GM19099 (cell line): Measurements from ENCODE around the gene SRSF7.

Source experiments
- POLR2A ChIP-seq: IDR thresholded peaks from 3 replicates; pipeline ENCODE4 v1.6.1; 2011; ENCODE audit warnings: low read depth; ENCODE audit not compliant: insufficient read length; ENCODE audit errors: extremely low read depth

The SRSF7 gene

GRCh38 chr2:38750891-38751595 is at the start of gene SRSF7:
SRSF7 (minus strand) TSS chr2:38751361; CDS start chr2:38751256, 105 bp downstream.
- peak; percentile 100 for TF ChIP-seq POLR2A

DNA sequence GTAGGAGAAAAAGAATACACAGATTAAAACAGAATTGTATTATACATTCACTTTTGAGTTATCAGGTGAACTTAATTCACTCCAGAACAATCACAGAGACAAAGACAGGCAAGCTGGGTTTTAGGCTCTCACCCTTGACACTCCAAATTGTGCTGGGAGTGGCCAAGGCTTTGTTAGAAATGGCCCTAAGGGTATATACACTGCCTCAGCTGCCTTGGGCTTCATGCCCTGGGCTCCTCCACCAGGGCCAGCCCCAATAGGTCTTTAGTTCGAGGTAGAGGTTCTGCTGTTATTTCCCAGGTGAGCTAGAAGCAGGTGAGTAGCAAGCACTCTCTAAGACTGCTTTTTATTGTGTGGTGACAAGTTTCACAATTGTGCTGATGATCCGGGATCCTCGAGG is 46.8 kb upstream of the SRSF7 start:
- no peak for TF ChIP-seq POLR2A

GRCh38 chr2:38797250-38797676 is 46.1 kb upstream of the SRSF7 start:
- no peak for TF ChIP-seq POLR2A

DNA sequence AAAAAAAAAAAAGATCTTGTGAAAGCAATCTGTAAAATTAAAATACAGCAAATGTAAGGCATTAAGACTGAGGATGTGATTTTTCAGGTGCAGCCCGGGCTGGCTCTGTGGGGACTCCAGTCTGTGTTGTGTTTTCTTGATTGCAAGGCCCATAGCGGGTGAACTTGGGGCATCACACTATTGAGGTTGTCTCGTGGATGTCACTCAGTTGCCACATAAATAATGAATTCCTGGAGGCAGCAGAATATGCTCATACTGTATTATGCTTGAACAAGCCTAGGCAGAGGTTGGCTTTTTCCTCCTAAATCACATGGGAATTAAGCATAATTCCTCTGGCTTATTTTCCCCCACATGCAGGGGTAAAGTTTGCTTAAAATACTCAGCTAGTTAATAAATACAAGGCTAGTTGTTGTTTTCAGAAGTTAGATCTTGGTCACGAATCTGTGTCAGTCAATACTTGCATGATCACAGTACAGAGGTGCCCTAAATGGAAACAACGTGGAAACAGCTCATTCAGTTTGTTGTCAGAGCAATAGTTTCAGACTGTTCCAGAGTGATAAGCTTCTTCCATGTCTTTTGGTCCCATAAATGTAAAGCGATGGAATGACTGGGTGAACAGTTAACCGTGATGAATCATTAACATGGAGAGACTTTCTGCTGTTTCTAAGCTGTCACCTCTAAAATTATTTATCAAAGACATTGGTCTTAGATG is 43.2 kb upstream of the SRSF7 start:
- TF ChIP-seq POLR2A, result no peak

- no peak for TF ChIP-seq POLR2A
Measured at GRCh38 chr2:38793511-38793910, 42.4 kb upstream of the SRSF7 start.

- no peak for TF ChIP-seq POLR2A
Measured at GRCh38 chr2:38792751-38793150, 41.6 kb upstream of the SRSF7 start.

DNA sequence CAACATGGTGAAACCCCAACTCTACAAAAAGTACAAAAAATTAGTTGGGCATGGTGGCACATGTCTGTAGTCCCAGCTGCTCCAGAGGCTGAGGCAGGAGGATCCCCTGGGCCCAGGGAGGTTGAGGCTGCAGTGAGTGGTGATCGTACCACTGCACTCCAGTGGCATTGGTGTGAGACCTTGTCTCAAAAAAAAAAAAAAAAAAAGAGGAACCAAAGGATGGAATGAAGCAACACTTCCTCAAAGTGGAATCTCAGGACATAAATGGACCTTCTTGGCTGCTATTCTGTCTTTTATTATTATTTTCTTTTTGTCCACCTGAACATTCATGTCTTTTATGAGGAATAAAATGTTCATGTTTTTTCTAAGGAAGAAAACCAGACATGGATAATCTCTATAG is 40.6 kb upstream of the SRSF7 start:
- TF ChIP-seq POLR2A, result no peak

DNA sequence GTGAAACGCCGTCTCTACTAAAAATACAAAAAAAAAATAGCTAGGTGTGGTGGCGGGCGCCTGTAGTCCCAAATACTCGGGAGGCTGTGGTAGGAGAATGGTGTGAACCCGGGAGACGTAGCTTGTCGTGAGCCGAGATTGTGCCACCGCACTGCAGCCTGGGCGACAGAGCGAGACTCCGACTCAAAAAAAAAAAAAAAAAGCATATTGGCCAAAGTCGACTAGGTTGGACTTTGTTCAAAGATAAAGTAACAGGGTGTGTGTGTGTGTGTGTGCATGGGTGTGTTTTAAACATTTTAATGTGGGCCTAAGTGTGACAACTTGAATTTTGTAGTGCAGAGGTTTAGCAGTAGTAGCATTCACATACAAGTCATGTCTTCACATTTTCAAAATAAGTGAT is 38.5 kb upstream of the SRSF7 start:
- TF ChIP-seq POLR2A, result no peak

DNA sequence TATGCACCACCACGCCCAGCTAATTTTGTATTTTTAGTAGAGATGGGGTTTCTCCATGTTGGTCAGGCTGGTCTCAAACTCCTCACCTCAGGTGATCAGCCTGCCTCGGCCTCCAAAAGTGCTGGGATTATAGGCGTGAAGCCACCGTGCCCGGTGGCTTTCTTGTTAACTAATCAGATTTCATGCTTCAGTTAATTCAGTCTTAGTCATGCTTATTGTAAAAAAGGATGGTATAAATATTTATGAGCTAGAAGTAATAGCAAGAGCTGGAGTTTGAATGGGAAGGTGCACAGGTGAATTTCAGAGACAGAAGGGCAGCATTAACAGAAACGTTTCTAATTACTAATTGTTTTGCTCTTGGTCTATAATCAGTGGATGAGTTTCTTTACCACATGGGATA is 37.1 kb upstream of the SRSF7 start:
- no peak for TF ChIP-seq POLR2A

- TF ChIP-seq POLR2A, result no peak
Measured at GRCh38 chr2:38783586-38783985, 32.4 kb upstream of the SRSF7 start.

GRCh38 chr2:38778687-38779082 is 27.5 kb upstream of the SRSF7 start:
- no peak for TF ChIP-seq POLR2A

DNA sequence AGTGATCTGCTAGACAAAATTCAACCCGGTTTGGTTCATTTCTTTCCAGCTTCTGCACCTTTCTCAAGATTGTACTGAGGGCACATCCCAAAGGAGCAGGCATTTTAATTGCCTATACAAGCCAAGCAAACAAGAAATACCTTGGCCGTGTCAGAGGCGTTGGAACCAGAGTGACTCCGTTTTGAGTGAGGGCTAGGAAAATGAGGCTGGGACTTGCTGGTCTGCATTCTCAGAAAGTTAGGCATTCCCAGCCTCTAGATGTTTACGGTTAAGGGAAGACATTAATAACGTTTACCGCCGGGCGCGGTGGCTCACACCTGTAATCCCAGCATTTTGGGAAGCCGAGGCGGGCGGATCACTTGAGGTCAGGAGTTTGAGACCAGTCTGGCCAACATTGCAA is 25.4 kb upstream of the SRSF7 start:
- no peak for TF ChIP-seq POLR2A

GRCh38 chr2:38775921-38776225 is 24.7 kb upstream of the SRSF7 start:
- no peak for TF ChIP-seq POLR2A

DNA sequence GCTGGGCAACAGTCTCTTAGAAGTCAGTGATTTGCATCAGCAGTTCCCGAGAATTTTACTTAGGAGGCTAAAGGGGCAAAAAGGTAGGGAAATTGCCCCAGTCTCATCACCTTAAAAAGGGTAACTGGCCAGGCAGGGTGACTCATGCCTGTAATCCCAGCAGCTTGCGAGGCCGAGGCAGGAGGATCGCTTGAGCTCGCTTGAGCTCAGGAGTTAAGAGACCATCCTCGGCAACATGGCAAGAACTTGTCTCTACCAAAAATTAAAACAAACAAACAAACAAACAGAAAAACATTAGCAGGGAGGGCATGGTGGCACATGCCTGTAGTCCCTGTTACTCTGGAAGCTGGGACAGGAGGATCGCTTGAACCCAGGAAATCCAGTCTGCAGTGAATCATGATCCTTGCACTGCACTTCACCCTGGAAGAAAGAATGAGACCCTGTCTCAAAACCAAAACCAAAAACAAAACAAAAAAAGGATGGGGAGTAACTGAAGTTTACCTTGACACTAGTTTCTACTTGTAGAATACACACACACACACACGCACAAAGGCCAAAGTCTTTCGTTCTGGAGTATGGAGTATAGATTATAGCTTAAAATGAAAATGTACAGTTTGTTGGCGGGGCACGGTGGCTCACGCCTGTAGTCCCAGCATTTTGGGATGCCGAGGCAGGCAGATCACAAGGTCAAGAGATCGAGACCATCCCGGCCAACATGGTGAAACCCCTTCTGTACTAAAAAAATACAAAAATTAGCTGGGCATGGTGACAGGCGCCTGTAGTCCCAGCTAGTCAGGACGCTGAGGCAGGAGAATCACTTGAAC is 24.1 kb upstream of the SRSF7 start:
- TF ChIP-seq POLR2A, result no peak

DNA sequence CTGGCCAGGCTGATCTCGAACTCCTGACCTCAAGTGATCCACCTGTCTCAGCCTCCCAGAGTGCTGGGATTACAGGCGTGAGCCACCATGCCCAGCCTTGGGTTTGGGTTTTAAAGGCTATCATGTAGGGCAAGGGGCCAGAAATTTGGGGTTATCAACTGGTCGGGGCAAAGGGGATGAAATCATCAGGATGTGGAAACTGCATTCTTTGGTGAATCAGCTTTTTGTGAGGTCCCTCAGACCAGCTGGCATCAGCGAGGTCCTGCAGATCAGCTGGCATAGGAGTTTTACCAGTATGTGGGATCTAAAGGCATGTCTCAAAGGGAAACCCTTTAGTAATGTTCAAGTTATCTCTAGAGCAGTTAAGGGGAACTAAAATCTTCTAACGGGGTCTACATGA is 20.5 kb upstream of the SRSF7 start:
- TF ChIP-seq POLR2A, result no peak

DNA sequence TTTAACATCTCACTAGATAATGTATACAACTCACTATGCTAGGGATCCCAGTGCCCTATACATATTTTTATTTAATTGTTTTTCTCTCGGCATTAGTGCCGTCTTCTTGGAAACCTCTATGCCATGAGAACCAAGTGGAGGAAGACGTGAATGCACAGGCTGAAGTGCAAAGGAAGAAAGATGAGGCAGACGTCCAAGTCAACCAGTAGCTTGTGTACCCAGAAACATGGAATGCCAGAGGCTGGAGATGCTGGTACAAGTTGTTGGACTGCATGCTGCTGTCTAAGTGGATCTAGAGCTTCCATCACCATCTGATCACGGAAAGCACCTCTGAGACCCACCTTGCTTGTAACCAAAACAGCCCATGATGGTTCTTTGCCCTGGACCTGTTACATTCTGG is 14.4 kb upstream of the SRSF7 start:
- no peak for TF ChIP-seq POLR2A

- TF ChIP-seq POLR2A, result no peak
Measured at GRCh38 chr2:38765149-38765548, 14.0 kb upstream of the SRSF7 start.

GRCh38 chr2:38763728-38764127 is 12.6 kb upstream of the SRSF7 start:
- TF ChIP-seq POLR2A, result no peak
